SJSA1 (cell line): Measurements from ENCODE around the gene MXRA5. TPM values are rescaled to one million over a fixed set of nuclear protein-coding genes. Genes with fewer than 3 reads are reported as not detected.
"Not testable (repeated sequence)": the region's sequence is repeated elsewhere in the genome, so short reads cannot be mapped to it uniquely, and the experiment has no call there.

ENCODE experiments used
- DNase-seq, 2 experiments: peaks; one replicate each; pipeline ENCODE4 v3.0.0-alpha.2; 2015 to 2020; ENCODE audit warnings: low spot score in 2 of 2, low read depth in 1 of 2
- H3K27ac ChIP-seq: fragments of 250-450 bp; sonication (Bioruptor Pico); 2 replicates; pipeline ENCODE4 v1.5.1; 2020; ENCODE audit warnings: mild to moderate bottlenecking, moderate library complexity
- H3K27me3 ChIP-seq: fragments of 250-450 bp; sonication (Bioruptor Pico); replicated peaks from 2 replicates; pipeline ENCODE4 v1.5.1; 2020; ENCODE audit warnings: mild to moderate bottlenecking, moderate library complexity
- H3K36me3 ChIP-seq: fragments of 250-450 bp; sonication (Bioruptor Pico); 2 replicates; pipeline ENCODE4 v1.5.1; 2020; ENCODE audit warnings: mild to moderate bottlenecking
- H3K4me1 ChIP-seq: fragments of 250-450 bp; sonication (Bioruptor Pico); replicated peaks from 2 replicates; pipeline ENCODE4 v1.6.1; 2021; ENCODE audit warnings: mild to moderate bottlenecking
- H3K4me3 ChIP-seq: fragments of 250-450 bp; sonication (Bioruptor Pico); 2 replicates; pipeline ENCODE4 v1.5.1; 2020; ENCODE audit warnings: mild to moderate bottlenecking
- H3K9me3 ChIP-seq: fragments of 250-450 bp; sonication (Bioruptor Pico); replicated peaks from 2 replicates; pipeline ENCODE4 v1.5.1; 2020; ENCODE audit warnings: mild to moderate bottlenecking
- total RNA-seq: library from RNA; depleted of rRNA; stranded (reverse); fragments of >200 nt; shearing (Covaris generic); gene quantifications from 2 replicates; pipeline ENCODE4 v1.2.3, GENCODE V29; 2014

Gene MXRA5
- total RNA-seq, 1 experiment from 2014 or later = 0.32 TPM

- no peak overlapping the region for H3K4me3 ChIP-seq
- H3K4me1 ChIP-seq = no peaks in the 10 kb centered on the region
- no peaks in the 10 kb centered on the region for H3K9me3 ChIP-seq
- no peak overlapping the region for H3K27ac ChIP-seq
- no peaks in the 10 kb centered on the region for H3K36me3 ChIP-seq
- no peak for DNase-seq
- H3K27me3 ChIP-seq = no peaks in the 10 kb centered on the region
Measured at GRCh38 chrX:3293251-3293650, 53.2 kb downstream of the MXRA5 start.

DNA sequence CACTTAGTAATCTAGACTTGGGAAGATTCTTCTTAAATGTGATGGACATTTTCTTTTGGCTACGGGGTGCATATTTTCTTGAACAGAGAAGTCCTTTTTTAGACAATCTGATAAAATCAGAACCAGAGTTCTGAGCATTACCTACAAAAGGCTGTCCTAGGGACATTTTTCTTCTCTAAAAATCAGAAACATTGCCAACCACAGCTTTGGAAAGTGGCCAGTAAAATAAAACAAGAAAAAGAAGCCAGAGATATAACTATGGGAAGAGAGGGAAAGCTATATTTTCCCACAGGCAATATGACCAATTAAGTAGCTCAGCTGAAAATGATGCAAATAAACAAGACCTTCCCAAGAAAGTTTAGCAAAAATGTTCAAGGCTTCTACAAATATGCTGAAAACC lies 55.9 kb downstream of the MXRA5 start:
- no peaks in the 10 kb centered on the region for H3K36me3 ChIP-seq
- H3K27me3 ChIP-seq = no peaks in the 10 kb centered on the region
- no peak overlapping the region for H3K27ac ChIP-seq
- no peak overlapping the region for H3K4me3 ChIP-seq
- no peaks in the 10 kb centered on the region for H3K9me3 ChIP-seq
- peaks cover 24% of the 10 kb centered on the region for H3K4me1 ChIP-seq
- DNase-seq = no peak

GRCh38 chrX:3286196-3286945 lies 60.1 kb downstream of the MXRA5 start:
- no peaks in the 10 kb centered on the region for H3K9me3 ChIP-seq
- no peaks in the 10 kb centered on the region for H3K36me3 ChIP-seq
- H3K4me1 ChIP-seq = peaks cover 29% of the 10 kb centered on the region
- DNase-seq = peak; percentile 64 to 80
- H3K4me3 ChIP-seq = no peak overlapping the region
- H3K27me3 ChIP-seq = no peaks in the 10 kb centered on the region
- peak overlapping the region; percentile 96 for H3K27ac ChIP-seq

DNA sequence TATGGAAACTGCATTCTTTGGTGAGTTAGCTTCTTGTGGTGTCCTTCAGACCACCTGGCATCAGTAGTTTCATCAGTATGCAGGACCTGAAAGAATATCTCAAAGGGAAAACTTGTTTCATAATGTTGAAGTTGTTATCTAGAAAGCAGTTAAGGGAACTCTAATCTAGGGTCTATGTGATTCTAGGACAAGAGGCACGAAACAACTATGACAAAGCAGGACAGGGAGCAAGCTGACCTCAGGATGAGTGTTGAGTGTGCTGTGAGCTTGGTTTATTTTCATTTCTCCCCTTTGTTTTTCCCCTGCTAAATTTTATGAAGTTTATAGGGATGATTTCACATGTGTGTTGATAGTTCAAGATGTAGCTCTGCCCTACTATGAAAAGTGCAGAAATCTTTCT lies 65.7 kb downstream of the MXRA5 start:
- no peaks in the 10 kb centered on the region for H3K36me3 ChIP-seq
- no peak overlapping the region for H3K4me3 ChIP-seq
- peak in 1 of 2 experiments; percentile 20 for DNase-seq
- H3K27me3 ChIP-seq = no peaks in the 10 kb centered on the region
- H3K9me3 ChIP-seq = no peaks in the 10 kb centered on the region
- H3K4me1 ChIP-seq = peaks cover 7% of the 10 kb centered on the region
- no peak overlapping the region for H3K27ac ChIP-seq

- H3K4me1 ChIP-seq = peaks cover 41% of the 10 kb centered on the region
- H3K36me3 ChIP-seq, H3K9me3 ChIP-seq, DNase-seq, H3K27me3 ChIP-seq, H3K4me3 ChIP-seq: not testable (repeated sequence)
- 0 out of 2 replicates have a peak overlapping the region, but pooled peaks have one; percentile 29 for H3K27ac ChIP-seq
Measured at GRCh38 chrX:3273668-3274067, 72.8 kb downstream of the MXRA5 start.

GRCh38 chrX:3271834-3272186 lies 74.6 kb downstream of the MXRA5 start:
- Histone ChIP-seq H3K4me1 (peaks cover 48% of the 10 kb centered on the region), H3K4me3 (no peak overlapping the region), H3K36me3 (no peaks in the 10 kb centered on the region), H3K27me3 (no peaks in the 10 kb centered on the region), H3K27ac (peak overlapping the region; percentile 87), H3K9me3 (no peaks in the 10 kb centered on the region)
- peak; percentile 70 to 89 for DNase-seq

GRCh38 chrX:3271183-3271833 lies 75.1 kb downstream of the MXRA5 start:
- DNase-seq = no peak
- Histone ChIP-seq H3K4me3 (no peak overlapping the region), H3K27ac (peak overlapping the region; percentile 87), H3K4me1 (peaks cover 48% of the 10 kb centered on the region), H3K9me3 (no peaks in the 10 kb centered on the region), H3K36me3 (no peaks in the 10 kb centered on the region), H3K27me3 (no peaks in the 10 kb centered on the region)

DNA sequence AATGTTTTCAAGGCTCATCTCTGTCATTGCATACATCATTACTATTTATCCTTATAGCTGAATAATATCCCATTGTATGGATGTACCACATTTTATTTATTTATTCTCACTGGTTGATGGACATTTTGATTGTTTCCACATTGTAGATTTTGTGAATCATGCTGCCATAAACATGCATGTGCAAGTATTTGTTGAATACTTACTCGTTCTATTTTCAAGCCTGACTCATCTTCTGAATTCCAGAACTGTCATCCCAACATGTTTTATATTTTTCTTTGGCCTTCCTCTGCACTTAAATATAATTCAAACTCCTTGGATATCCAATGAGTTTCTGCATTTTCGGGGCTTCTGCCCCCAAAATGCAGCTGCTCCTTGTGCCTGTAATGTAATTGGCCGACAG lies 77.6 kb downstream of the MXRA5 start:
- no peaks in the 10 kb centered on the region for H3K27me3 ChIP-seq
- no peaks in the 10 kb centered on the region for H3K9me3 ChIP-seq
- H3K4me1 ChIP-seq = peaks cover 51% of the 10 kb centered on the region
- DNase-seq = peak in 1 of 2 experiments; percentile 59
- no peaks in the 10 kb centered on the region for H3K36me3 ChIP-seq
- peak overlapping the region; percentile 87 for H3K27ac ChIP-seq
- H3K4me3 ChIP-seq = no peak overlapping the region

- Histone ChIP-seq H3K4me1 (peaks cover 25% of the 10 kb centered on the region), H3K36me3 (no peaks in the 10 kb centered on the region), H3K9me3 (no peaks in the 10 kb centered on the region), H3K4me3 (no peak overlapping the region), H3K27me3 (no peaks in the 10 kb centered on the region), H3K27ac (peak overlapping the region; percentile 59; the same call in 1 of the 2 replicates)
- DNase-seq = peak in 1 of 2 experiments; percentile 12
Measured at GRCh38 chrX:3263681-3264126, 82.7 kb downstream of the MXRA5 start.

- Histone ChIP-seq H3K27me3 (no peaks in the 10 kb centered on the region), H3K4me3 (no peak overlapping the region), H3K4me1 (peaks cover 20% of the 10 kb centered on the region), H3K9me3 (no peaks in the 10 kb centered on the region), H3K36me3 (no peaks in the 10 kb centered on the region), H3K27ac (peak overlapping the region; percentile 59)
- peak; percentile 70 to 73 for DNase-seq
Measured at GRCh38 chrX:3262901-3263300, 83.6 kb downstream of the MXRA5 start.
